ENCODE measurements around the gene CHP2.
"Not testable (repeated sequence)": the region's sequence is repeated elsewhere in the genome, so short reads cannot be mapped to it uniquely, and the experiment has no call there.

CHP2 gene

DNA sequence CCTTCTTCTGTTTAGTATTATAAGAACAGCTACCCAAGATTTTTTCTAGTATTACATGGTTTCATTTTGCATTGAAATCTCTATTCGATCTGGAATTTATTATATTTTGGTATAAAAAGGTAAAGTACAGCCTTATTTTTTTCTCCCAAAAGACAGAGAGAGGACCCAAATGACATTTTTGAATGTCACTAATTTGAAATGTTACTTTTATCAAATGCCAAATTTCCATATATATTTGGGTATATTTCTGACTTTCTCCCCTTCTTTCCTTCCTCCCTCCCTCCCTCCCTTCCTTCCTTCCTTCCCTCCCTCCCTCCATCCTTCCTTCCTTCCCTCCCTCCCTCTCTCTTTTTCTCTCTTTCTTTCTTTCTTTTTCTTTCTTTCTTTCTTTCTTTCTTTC is 6.2 kb upstream of the CHP2 start:
- DNase-seq, result no peak

DNA sequence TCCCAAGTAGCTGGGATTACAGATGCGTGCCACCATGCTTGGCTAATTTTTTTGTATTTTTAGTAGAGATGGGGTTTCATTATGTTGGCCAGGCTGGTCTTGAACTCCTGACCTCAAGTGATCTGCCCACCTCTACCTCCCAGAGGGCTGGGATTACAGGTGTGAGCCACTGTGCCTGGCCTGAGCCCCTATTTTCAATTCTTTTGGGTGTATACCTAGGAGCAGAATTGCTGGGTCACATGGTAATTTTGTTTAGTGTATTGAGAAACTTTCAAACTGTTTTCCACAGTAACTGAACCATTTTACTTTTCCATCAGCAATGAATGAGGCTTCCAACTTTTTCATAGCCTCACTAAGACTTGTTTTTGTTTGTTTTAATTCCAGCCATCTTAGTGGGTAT is 3.8 kb upstream of the CHP2 start:
- not testable (repeated sequence) for DNase-seq

DNA sequence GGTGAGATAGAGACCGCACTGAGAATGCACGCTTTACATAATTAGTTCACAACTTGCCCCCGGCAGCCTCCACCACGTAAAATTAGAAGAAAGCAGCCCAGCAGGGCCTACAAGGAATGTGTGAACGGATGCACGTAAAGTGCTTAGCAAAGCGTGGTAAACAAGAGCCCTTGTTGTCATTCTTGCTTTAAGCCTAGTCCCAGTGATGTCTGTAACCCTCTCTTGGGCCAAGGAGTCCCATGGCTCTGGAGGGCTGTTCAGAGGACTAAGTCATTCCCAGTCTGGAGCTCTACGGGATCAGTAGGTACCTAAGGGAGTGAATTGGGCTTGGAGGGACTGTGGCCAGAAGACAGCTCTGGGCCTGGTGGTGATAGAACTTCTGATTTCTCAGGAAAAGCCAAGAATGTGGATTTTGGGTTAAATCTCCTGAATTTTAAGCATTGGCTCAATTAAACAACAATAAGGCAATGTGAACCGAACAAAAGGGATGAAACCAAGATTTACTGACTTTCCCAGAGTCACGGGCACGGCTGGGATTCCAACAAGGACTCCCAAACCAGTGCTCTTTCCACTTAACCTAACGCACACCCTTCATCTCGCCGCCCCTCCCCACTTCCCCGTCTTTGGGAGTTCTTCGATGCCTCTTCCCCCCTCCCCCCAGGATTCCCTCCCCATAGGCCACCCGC is 775 bp upstream of the CHP2 start:
- no peak for DNase-seq

DNA sequence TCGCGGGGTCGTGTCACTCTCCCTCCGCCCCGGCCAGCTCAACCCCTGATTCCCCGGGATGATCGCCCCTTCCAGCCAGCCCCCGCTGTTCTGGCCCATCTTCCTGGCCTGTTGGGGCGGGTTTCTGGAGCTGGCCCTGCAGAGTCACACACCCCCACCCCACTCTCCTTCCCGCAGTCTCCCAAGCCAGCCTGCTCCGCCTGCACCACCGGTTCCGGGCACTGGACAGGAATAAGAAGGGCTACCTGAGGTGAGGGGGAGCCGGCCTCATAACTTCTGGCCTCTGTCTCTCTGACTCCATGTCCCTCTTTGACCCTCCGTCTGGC is 621 bp downstream of the CHP2 start:
- DNase-seq, result no peak

DNA sequence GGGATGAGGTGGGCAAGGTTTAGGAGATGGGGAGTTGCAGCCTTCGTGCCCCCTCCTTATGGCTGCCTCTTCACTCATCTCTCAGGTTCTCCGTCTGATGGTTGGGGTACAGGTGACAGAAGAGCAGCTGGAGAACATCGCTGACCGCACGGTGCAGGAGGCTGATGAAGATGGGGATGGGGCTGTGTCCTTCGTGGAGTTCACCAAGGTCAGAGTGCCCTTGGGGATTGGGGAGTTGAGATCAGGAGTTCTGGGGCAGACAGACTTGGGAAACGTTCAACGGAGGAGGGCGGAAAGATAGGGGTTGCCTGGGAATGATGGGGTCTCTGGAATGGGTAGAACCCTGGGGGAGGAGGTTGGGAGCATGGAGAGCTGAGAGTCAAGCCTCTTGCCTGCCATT is 2.3 kb downstream of the CHP2 start:
- DNase-seq, result no peak

DNA sequence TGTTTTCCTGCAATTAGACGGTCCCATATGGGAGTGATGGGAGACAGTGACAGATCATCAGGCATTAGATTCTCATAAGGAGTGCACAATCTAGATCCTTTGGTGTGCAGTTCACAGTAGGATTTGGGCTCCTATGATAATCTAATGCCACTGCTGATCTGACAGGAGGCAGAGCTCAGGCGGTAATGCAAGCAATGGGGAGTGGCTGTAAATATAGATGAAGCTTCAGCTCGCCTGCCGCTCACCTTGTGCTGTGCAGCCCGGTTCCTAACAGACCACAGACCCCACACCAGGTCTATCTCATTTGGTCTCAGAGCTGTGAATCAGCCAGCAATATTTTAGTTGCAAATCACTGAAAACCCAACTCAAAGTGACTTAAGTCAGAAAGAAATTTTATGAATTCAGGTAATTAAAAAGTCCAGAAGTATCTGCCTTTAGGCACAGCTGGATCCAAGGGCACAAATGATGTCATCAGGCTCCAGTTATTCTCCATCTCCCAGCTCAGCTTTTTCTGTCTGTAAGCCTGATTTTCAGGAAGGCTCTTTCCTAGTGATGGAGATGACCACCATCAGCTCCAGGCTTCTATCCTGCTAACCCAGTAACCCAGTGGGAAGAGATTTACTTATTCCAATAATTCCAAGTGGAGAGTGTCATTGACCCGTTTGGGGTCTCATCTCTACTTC is 3.3 kb downstream of the CHP2 start:
- DNase-seq, result no peak

DNA sequence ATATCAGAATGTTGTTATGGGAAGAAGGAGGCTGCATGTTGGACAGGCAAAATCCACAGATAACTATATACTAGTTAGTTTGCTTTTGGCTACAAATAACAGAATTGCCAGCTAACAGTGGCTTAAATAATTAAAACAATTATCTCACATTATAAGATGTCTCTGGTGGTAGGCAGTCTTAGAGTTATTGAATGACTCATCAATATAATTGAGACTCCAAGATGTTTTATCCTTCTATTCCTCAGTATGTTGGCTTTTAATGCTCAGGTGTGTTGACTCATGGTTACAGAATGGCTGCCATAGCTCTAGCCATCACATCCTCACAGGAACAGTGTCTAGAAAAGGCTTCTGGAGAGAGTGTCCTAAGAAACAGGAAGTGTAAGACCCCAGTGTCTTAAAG is 11.1 kb downstream of the CHP2 start:
- DNase-seq, result no peak

DNA sequence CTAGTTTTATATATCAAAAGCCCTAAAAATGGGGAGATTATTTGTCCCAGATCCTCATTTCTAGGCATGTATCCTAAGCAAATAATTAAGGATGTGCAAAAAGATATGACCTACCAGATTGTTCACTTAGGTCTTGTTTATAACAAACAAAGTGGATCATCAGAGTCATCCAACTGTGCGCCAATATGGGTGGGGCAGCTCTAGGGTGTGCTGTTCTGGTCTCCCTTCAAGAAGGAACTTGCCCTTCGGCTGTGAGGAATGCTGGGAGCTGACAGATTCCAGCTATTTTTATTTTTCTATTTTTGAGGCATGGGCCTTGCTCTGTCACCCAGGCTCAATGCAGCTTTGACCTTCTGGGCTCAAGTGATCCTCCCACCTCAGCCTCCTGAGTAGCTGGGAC is 13.8 kb downstream of the CHP2 start:
- no peak for DNase-seq

DNA sequence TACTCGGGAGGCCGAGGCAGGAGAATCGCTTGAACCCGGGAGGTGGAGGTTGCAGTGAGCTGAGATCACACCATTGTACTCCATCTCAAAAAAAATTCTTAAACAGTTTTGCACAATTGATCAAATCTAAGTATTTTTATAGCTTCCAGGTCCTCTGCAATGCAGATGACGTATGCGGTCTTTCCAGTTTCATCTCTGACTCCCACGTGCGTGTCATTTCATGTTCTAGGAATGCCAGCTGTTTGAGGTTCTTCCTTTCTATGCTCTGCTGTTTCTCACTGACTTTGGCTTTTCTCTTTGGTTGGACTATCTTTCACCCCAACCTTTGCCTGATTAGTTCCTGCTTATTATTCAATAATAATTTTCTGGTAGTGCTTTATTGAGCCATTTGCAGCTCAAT is 16.2 kb downstream of the CHP2 start:
- DNase-seq, result no peak

DNA sequence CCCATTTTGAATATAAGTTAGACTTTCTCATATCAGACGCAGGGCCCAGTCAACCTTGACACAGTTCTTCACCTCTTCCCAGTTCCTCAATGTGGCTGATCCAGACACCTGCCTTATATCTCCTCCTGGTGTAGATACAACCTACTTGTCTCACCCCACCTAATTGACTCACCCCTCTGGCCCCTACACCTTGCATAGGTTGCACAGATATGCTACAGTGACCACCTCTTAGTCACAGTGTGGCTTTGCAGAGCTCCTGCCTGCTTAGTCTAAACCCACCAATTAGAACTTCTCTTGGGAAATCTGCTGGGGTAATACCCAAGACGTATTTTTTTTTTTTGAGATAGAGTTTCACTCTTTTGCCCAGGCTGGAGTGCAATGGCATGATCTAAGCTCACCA is 16.8 kb downstream of the CHP2 start:
- DNase-seq, result no peak

DNA sequence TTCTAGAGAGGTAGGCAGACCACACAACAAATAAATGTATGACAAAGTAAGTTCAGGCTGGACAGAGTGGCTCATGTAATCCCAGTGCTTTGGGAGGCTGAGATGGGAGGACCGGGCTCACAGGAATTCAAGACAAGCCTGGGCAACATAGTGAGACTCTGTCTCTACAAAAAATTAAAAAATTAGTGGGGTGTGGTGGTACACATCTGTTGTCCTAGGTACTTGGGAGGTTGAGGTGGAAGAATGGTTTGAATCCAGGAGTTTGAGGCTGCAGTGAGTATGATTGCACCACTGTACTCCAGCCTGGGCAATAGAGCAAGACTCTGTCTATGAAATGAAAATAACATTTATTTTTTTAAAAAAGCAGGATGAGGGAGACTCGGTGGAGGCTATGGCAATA is 18.5 kb downstream of the CHP2 start:
- DNase-seq, result no peak

DNA sequence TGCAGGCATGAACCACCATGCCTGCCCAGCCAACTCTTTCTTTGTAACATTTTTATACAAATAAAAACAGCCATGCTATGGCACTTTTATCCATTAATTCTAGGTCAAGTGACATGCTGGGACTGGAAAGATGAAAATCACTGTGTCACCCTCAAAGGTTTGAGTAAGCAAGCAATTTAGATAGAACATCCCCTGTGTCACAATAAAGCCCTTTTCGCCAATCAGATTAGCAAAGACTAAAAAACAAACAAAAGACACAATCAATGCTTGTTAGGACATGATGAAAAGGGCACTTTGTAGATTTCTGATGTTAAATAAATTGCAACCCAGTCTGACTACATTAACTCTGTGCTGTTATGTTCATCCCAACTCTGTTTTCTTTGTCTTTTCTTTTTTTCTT is 26.4 kb downstream of the CHP2 start:
- no peak for DNase-seq

DNA sequence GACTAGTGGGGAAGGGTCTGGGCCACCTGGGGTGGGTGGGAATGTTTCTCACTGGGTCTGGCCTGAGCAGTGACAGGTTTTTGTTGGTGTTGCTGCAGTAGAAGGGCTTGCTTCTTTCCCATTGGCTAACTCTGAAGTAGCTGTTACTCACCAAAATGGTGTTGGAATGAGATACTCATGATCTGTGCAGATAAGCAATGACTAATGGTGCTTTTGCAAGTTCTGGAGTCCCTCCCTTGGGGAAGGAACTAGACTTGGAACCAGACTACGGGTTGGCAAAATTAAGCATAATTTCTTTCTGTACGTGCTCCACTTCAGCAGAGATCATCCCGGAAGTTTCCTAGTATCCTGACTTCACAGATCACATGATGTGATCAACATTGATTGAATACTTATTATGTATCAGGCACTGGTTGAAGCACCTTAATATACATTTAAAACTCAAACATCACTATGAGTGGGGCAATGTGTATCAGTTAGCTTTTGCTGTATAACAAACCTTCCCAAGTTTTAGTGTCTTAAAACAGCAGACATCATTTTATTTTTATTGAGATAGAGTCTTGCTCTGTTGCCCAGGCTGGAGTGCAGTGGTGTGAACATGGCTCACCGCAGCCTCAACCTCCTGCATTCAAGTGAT is 30.1 kb downstream of the CHP2 start:
- no peak for DNase-seq

DNA sequence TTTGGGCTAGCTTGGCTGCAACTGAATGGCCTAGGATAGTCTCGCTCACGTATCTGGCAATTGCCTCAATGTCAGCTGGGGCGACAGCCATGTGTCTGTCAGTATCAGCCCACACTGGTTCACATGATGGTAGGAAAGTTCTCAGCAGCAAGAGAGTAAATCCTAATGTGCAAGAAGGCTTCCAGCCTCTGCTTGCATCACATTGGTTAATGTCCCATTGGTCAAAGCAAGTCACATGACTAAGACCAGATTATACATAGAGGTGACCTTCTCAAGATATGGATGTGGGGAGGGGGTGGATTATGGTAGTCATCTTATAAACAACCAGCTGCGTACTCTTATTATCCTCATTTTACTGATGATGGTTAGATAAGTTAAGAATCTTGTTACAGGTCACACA is 31.0 kb downstream of the CHP2 start:
- DNase-seq, result no peak

DNA sequence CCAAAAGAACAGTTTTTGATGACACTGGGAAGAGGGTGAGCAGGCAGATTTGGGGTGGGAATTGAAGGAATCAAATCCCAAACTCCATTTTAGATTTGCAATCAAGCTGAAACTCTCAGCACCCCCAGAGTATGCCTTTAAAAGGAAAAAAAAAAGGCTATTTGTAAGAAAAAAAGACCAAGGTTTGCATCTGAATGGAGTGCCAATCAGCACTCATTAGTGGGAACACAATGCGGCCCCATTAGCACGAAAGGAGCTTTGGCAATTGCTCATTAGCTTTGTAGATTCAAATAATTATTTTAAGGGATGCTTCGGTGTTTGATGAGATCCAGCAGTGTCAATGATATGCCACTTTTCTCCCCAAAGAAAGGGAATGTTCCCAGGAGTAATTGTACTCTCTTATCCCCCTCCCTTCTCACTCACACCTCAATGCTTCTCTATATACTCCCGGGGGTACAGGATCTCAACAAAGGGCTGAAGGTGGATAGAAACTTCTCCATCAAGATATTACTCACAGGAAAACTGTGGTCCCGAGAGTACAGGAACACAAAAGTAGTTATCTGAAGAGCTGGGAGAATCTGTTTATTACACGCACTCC is 32.2 kb downstream of the CHP2 start:
- DNase-seq, result no peak

DNA sequence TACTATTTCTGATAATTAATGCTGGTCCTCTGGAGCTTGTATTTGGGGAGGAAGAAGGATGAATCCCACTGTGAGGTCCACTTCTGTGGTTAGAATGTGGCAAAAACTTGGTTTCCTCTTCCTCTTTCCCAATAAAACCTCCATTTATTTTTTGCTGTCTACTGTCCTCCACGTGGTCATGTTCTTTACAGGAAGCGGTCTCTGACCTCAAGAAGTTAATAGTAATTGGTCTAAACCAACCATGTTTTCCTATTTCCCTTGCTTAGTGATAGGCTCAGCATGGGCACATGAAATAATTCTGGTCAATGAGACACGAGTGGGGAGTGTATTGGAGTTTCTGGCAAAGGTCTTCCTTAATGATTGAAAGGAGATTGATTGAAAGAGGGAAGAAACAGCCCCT is 33.9 kb downstream of the CHP2 start:
- DNase-seq, result no peak

DNA sequence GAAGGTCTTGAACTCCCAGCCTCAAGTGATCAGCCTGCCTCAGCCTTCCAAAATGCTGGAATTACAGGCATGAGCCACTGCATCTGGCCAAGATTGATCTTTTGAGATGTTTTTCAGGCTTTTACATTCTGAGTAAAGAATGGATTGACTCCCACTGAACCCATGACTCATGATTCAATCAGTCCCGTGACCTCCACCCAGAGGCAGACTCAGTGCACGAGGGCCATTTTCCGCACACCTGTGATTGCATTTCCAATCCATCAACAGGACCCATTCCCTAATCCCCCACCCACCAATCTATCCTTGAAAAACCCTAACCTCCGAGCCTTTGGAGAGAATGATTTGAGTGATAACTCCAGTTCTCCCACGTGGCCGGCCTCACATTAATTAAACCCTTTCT is 40.6 kb downstream of the CHP2 start:
- no peak for DNase-seq

DNA sequence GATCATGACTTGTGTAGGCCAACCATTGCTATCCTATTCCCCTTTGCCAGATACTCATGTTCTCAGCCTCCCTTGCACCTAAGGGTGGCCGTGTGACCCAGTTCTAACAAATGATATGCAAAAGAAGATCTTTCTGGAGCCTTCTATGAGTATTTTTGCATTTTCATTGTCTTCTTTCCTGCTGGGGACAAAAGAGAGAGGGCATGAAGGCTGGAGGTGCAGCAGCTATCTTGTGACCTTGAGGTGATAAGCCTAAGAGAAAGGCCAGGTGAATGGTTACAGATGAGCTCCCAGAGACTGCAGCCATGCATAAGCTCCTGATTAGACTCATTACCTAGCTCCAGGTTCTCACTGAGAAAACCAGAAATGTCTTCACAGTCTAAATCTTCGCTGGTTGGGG is 42.1 kb downstream of the CHP2 start:
- no peak for DNase-seq

DNA sequence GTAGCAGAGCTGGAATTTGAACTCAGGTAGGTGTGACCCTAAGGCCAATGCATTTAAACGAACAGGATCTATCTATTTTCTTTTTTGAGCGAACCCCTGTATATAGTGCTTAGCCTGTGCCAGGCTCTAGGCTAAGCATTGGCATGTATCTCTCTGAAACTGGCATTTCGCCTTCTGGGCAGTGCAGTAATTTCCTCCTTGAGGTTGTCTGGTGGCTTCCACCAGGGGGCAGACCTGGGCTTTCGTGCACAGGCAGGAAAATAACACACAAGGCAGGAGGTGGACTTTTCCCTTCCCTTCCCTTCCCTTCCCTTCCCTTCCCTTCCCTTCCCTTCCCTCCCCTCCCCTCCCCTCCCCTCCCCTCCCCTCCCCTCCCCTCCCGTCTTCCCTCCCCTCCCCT is 46.6 kb downstream of the CHP2 start:
- peak; percentile 82 for DNase-seq

DNA sequence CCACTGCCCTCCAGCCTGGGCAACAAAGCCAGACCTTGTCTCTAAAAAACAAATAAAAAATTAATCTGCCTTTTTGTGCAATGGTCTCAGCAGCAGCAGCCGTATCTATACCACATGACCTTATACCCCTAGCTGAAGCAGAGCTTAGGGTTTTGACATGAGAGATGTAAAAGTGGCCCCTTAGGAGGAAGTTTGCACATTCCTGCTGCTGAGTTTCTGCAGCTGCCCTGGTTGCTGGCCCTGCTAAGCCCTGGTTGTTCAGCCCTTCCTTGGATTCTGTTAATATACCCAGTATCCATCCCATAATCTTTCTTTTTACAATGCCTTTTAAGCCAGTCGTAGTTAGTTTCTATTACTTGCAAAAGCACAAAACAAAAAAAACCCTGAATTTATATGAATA is 48.0 kb downstream of the CHP2 start:
- DNase-seq, result no peak

DNA sequence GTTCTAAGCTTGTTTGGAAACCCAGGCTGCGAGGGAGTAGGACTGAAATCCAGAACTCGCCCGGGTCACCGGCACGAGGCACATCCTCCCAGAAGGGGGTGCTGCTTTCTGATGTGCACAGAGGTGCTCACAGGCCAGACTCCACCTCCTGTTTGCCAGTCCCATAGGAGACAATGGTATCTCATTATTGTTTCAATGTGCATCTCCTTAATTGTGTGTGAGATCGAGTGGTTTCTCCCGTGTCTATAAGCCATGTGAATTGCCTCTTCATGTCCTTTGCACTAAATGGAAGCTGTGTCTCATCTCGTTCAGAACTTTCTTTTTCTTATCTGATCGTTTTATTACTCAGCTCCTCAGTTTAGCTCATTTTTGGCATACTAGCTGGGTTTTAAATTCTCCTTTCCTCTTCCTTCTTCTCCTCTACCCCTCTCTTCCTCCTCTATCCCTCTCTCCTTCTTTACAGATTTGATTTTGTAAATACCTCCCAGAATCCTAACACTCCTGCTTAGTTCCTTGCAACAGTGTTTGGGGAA is 48.8 kb downstream of the CHP2 start:
- DNase-seq, result peak; percentile 51

DNA sequence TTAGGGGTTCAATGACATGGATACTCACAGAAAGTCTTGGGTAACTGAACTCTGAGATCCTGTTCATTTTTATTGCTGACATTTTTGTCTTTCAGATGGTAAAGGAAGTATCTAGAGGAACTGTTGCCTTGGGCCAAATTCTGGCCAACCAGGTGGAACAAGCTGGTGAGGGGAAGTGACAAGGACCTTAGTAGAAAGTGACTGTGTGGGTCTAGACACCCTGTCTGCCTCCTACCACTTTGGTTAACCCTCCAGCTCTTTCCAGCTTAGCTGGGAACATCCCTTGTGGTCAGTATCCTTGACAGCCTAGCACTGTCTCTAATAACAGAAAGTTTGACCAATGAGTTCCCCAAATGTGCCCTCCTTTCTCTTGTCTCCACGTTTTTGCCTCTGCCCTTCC is 52.2 kb downstream of the CHP2 start:
- DNase-seq, result no peak
